ENCODE results near the gene VIPAS39.
"Not testable (repeated sequence)": the region's sequence is repeated elsewhere in the genome, so short reads cannot be mapped to it uniquely, and the experiment has no call there.

Gene VIPAS39

GRCh38 chr14:77469539-77469938 is 12.1 kb upstream of the VIPAS39 start:
- no peak for DNase-seq

- no peak for DNase-seq
Measured at GRCh38 chr14:77469067-77469505, 11.7 kb upstream of the VIPAS39 start.

GRCh38 chr14:77467801-77468200 is 10.4 kb upstream of the VIPAS39 start:
- DNase-seq: no peak

- no peak for DNase-seq
Measured at GRCh38 chr14:77459072-77459723, 1.8 kb upstream of the VIPAS39 start.

GRCh38 chr14:77458249-77458950 is 999 bp upstream of the VIPAS39 start:
- DNase-seq: no peak

- DNase-seq: no peak
Measured at GRCh38 chr14:77457115-77457521, 283 bp downstream of the VIPAS39 start.

GRCh38 chr14:77455966-77456640 is 1.3 kb downstream of the VIPAS39 start:
- no peak for DNase-seq

GRCh38 chr14:77442196-77442595 is 15.2 kb downstream of the VIPAS39 start:
- no peak for DNase-seq

GRCh38 chr14:77439861-77440260 is 17.5 kb downstream of the VIPAS39 start:
- DNase-seq: no peak

- DNase-seq: no peak
Measured at GRCh38 chr14:77438596-77438995, 18.8 kb downstream of the VIPAS39 start.

- no peak for DNase-seq
Measured at GRCh38 chr14:77436042-77436441, 21.4 kb downstream of the VIPAS39 start.

- DNase-seq: no peak
Measured at GRCh38 chr14:77426396-77426795, 31.0 kb downstream of the VIPAS39 start.

GRCh38 chr14:77424862-77425261 is 32.5 kb downstream of the VIPAS39 start:
- DNase-seq: no peak

GRCh38 chr14:77423423-77423822 is 34.0 kb downstream of the VIPAS39 start, which contains the start of gene NOXRED1:
TSS of gene NOXRED1 (minus strand) at chr14:77423523. CDS start at chr14:77422889, 634 bp downstream.
- DNase-seq: no peak

- no peak for DNase-seq
Measured at GRCh38 chr14:77421201-77421600, 36.2 kb downstream of the VIPAS39 start.

- DNase-seq: no peak
Measured at GRCh38 chr14:77416836-77417235, 40.6 kb downstream of the VIPAS39 start.

- DNase-seq: not testable (repeated sequence)
Measured at GRCh38 chr14:77416098-77416497, 41.3 kb downstream of the VIPAS39 start.

- DNase-seq: not testable (repeated sequence)
Measured at GRCh38 chr14:77415403-77416030, 41.9 kb downstream of the VIPAS39 start.

GRCh38 chr14:77409131-77409533 is 48.3 kb downstream of the VIPAS39 start:
- DNase-seq: no peak

- no peak for DNase-seq
Measured at GRCh38 chr14:77407158-77407557, 50.2 kb downstream of the VIPAS39 start.

- DNase-seq: no peak
Measured at GRCh38 chr14:77406718-77407117, 50.7 kb downstream of the VIPAS39 start.

GRCh38 chr14:77406086-77406485 is 51.3 kb downstream of the VIPAS39 start:
- no peak for DNase-seq

GRCh38 chr14:77403768-77404167 is 53.6 kb downstream of the VIPAS39 start:
- DNase-seq: no peak

Data from NCI-H1417 treated with DMSO at 0.1 percent for 48 hours (cell line).